Measurements from ENCODE around the gene TMEM237.

DNA sequence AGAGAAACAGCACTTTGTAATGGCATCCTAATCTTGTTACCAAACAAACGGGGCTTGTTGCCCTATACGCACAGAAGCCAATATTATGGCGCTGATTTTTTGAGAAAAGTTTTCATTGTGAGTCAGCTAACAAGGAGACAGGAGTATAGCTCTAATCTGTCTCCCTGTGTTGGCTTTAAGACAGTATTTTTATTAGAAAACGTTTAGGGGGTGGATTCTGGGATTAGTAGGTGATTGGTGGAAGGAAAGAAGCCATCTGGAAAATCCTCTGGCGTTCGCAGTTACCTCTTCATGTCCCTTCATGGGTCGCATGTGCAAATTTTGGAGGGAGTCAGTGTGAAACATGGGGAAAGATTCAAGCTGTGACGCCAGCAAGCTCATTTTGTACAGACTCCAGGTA, 698 bp upstream of the TMEM237 start:
- TF ChIP-seq, protein P1, sequence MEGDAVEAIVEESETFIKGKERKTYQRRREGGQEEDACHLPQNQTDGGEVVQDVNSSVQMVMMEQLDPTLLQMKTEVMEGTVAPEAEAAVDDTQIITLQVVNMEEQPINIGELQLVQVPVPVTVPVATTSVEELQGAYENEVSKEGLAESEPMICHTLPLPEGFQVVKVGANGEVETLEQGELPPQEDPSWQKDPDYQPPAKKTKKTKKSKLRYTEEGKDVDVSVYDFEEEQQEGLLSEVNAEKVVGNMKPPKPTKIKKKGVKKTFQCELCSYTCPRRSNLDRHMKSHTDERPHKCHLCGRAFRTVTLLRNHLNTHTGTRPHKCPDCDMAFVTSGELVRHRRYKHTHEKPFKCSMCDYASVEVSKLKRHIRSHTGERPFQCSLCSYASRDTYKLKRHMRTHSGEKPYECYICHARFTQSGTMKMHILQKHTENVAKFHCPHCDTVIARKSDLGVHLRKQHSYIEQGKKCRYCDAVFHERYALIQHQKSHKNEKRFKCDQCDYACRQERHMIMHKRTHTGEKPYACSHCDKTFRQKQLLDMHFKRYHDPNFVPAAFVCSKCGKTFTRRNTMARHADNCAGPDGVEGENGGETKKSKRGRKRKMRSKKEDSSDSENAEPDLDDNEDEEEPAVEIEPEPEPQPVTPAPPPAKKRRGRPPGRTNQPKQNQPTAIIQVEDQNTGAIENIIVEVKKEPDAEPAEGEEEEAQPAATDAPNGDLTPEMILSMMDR (IDR thresholded peaks at IDR 0.05) = no peak
- TF ChIP-seq EZH2 (IDR thresholded peaks at IDR 0.05; ENCODE audit: borderline replicate concordance, insufficient read depth, low read depth, low read length, poor library complexity, severe bottlenecking) = no peak
